Measurements from ENCODE around the gene CCSER1. TPM values are rescaled to one million over a fixed set of nuclear protein-coding genes. Genes with fewer than 3 reads are reported as not detected.
A peak's percentile ranks its signal among the peaks of the same experiment; 100 is the strongest.
"Not testable (repeated sequence)": the region's sequence is repeated elsewhere in the genome, so short reads cannot be mapped to it uniquely, and the experiment has no call there.

CCSER1 gene
- polyA plus RNA-seq, 3 donors, result 19.7 to 21.2 (median 20.6) TPM

GRCh38 chr4:90641861-90642599 is 514.8 kb downstream of the CCSER1 start:
- no peak for DNase-seq (ENCODE audit: low read depth in 3 of 3, low spot score in 2 of 3)

DNA sequence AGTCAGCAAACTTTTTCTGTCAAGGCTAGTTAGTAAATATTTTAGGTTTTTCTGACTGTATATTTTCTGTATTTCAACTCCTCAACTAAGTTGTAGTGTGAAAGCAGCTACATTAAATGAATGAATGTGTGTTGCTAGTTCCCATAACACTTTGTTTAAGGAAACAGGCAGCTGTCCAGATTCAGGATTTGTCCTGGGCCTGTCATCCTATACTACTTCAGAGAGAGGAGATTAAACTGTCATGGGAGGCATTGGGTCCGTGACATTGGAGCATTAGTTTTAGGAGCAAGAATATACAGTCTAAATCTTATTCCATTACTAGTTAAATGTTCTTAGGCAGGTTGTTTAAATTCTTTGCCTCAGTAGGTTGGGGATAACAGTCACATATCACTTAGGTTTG is 516.0 kb downstream of the CCSER1 start:
- DNase-seq (ENCODE audit: low read depth in 3 of 3, low spot score in 2 of 3), result no peak

- no peak for DNase-seq (ENCODE audit: low read depth in 3 of 3, low spot score in 2 of 3)
These were observed 521.1 kb downstream of the CCSER1 start for GRCh38 chr4:90648311-90648710.

GRCh38 chr4:90648791-90649190 is 521.6 kb downstream of the CCSER1 start:
- no peak for DNase-seq (ENCODE audit: low read depth in 3 of 3, low spot score in 2 of 3)

GRCh38 chr4:90660672-90661071 is 533.5 kb downstream of the CCSER1 start:
- no peak for DNase-seq (ENCODE audit: low read depth in 3 of 3, low spot score in 2 of 3)

GRCh38 chr4:90670183-90670582 is 543.0 kb downstream of the CCSER1 start:
- DNase-seq (ENCODE audit: low read depth in 3 of 3, low spot score in 2 of 3), result no peak

GRCh38 chr4:90689739-90690138 is 562.5 kb downstream of the CCSER1 start:
- DNase-seq (ENCODE audit: low read depth in 3 of 3, low spot score in 2 of 3), result no peak

DNA sequence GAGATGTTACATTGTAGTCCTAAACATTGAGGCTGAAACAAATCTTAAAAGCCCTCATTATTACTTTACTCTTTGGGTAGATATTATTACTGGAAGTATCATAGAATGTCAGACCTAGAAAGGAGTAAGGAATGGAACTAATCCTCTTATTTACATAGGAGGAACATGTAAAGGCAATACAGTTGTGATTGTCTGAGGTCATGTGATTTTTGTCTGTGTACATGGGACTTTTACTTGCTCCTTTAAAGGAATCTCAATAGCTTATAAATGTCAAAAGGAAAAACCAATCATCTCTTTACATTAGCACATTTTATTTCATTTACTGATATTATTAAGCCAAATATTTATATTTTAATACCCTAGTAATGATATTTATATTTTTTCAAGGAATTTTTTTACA is 568.2 kb downstream of the CCSER1 start:
- no peak for DNase-seq (ENCODE audit: low read depth in 3 of 3, low spot score in 2 of 3)

- DNase-seq (ENCODE audit: low read depth in 3 of 3, low spot score in 2 of 3), result not testable (repeated sequence)
These were observed 578.3 kb downstream of the CCSER1 start for GRCh38 chr4:90705501-90705900.

DNA sequence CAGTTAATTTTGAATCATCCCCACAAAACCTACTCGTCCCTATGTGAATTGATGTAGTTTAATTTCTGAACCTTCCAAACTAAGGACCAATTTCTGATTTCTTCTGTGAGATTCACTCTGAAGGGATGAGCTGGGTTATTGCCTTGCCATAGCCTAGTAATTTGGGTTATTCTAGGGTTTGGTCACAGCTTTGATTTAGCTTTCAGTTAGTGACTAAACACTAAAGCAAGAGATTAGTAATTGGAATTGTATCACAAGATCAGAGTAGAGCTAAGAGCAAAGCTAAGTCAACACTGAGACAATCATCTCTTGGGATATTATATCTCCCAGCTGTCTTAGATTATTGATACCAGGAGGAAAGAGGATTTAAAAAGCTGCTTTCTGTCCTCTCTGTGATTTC is 588.0 kb downstream of the CCSER1 start:
- no peak for DNase-seq (ENCODE audit: low read depth in 3 of 3, low spot score in 2 of 3)

- peak in 2 of 3 donors; percentile 4 to 23 for DNase-seq (ENCODE audit: low read depth in 3 of 3, low spot score in 2 of 3)
These were observed 591.7 kb downstream of the CCSER1 start for GRCh38 chr4:90718931-90719330.

DNA sequence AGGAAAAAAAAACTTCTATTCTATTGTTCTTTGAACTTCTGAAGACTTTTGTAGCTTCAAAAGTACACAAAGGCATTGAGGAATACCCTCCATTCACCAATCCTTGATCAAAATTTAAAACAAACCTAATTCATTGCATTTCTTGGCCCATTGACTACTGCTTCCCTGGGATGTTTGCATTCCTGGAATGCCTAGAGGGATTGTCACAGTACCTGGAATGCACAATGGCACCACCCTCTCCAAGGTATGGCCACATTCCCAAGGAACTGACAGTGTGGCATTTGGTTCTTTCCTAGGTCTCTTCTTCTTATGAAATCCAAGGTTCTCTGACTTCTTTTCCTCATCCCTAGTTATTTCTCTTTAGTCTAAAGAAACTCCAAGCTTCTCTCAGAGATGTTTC is 600.7 kb downstream of the CCSER1 start:
- DNase-seq (ENCODE audit: low read depth in 3 of 3, low spot score in 2 of 3), result no peak

GRCh38 chr4:90730752-90731151 is 603.6 kb downstream of the CCSER1 start:
- no peak for DNase-seq (ENCODE audit: low read depth in 3 of 3, low spot score in 2 of 3)

GRCh38 chr4:90733211-90733610 is 606.0 kb downstream of the CCSER1 start:
- no peak for DNase-seq (ENCODE audit: low read depth in 3 of 3, low spot score in 2 of 3)

DNA sequence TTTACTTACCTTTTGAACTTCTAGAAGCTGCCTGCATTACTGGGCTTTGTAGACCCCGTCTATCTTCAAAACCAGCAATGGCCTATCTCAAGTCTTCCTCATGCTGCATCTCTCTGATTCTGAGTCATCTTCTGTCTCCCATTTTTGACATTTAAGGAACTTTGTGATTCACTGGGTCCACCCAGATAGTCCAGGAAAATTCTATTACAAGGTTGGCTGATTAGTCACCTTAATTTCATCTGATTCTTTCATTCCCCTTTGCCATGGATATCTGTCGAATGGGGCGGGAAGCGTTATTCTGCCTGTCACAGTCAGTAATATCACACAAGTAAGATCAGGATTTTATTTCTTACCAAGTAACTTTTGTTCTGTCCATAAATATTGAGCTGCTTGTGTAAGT is 618.0 kb downstream of the CCSER1 start:
- DNase-seq (ENCODE audit: low read depth in 3 of 3, low spot score in 2 of 3), result no peak

DNA sequence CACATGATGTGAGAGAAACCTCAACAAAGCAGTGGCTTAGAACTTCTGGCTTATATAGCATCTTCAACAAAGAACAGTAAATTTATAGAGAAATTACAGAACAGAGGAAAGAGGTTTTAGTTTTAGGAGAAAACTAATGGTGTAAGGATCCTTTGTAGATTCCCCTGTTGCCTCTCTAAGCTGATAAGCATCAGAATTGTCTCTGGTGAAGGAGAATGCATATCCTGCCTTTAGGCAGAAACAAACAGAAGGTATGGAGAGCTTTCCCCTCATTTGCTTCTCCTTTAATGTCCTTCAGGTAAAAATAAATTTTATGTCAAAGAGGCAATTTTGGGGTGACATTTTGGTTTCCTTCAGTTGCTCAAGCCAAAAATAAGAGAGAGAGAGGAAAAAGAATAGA is 625.9 kb downstream of the CCSER1 start:
- DNase-seq (ENCODE audit: low read depth in 3 of 3, low spot score in 2 of 3), result no peak

DNA sequence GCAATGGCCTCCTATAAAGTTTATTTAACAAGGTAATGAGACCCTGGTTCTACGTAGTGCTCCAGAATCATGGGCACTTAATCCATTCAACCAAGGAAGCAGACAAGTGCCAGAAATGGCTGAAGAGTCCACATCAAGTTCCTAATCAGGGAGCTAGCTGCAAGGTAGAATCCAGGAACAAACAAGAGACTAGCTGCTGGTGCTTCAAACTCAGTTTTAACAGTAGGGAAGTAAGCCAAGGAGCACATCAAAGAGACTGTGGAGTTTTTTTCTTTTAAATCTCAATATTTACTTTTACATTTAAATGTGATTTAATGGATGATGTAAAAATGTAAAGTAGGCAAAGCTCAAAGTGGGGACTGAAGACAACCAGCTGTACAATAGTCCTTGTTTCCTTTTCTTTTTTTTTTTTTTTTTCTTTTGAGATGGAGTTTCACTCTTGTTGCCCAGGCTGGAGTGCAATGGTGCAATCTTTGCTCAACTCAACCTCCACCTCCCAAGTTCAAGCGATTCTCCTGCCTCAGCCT is 630.4 kb downstream of the CCSER1 start:
- no peak for DNase-seq (ENCODE audit: low read depth in 3 of 3, low spot score in 2 of 3)

DNA sequence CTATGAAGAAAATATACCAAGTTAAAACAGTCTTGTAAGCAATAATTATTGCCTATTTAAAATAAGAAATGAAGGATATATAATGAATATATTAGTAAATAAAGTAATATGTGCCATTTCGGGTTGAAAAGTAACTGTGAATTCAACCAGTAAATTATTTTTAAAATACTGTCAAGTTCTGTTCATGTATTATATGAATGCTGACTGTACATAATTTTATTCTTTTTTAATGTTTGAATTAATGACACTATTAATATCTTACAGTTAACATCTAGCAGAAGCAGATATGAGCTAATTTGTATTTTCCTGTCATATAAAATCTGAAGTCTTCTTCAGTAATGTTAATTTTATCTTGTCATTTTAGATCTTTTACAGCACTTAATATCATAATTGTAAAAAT is 632.9 kb downstream of the CCSER1 start:
- no peak for DNase-seq (ENCODE audit: low read depth in 3 of 3, low spot score in 2 of 3)

- DNase-seq (ENCODE audit: low read depth in 3 of 3, low spot score in 2 of 3), result no peak
These were observed 639.6 kb downstream of the CCSER1 start for GRCh38 chr4:90766837-90767236.

GRCh38 chr4:90769251-90769650 is 642.1 kb downstream of the CCSER1 start:
- DNase-seq (ENCODE audit: low read depth in 3 of 3, low spot score in 2 of 3), result no peak

DNA sequence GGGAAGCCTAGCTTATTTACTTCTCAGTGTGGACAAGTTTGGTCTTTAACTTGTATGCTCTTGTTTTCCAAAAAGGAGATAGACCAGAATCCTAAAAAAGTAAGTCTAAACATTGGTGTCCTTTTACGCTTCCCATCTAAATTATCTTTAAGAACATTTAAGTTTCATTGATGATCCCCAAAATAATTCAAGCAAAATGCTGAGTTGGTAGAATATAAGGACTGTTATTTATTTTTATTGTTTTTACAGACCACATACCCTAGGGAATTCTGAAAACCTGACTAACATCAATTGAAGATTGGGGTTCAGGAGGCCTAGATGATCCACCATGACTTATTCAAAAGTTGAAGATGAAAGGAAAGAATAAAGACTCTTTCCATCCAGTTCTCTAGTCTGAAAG is 653.0 kb downstream of the CCSER1 start:
- no peak for DNase-seq (ENCODE audit: low read depth in 3 of 3, low spot score in 2 of 3)

- no peak for DNase-seq (ENCODE audit: low read depth in 3 of 3, low spot score in 2 of 3)
These were observed 659.4 kb downstream of the CCSER1 start for GRCh38 chr4:90786602-90787001.

GRCh38 chr4:90792696-90793095 is 665.5 kb downstream of the CCSER1 start:
- DNase-seq (ENCODE audit: low read depth in 3 of 3, low spot score in 2 of 3), result no peak

All from right renal cortex interstitium (tissue), 3 donors.